HCT116 (cell line): ENCODE measurements around the gene INSYN2A. TPM values are rescaled to one million over a fixed set of nuclear protein-coding genes. Genes with fewer than 3 reads are reported as not detected.

Experiments
- ATAC-seq: fragments of 200-7000 bp; cut with Tn5 transposase; 2 replicates; pipeline ENCODE4 v1.9.1; 2020; ENCODE audit warnings: mild to moderate bottlenecking, moderate library complexity
- BruUV-seq: library from RNA; stranded (reverse); fragments of 400-500 nt; replicated peaks from 2 replicates; lab custom pipeline; 2021; lab: Mats Ljungman, UMichigan
- CTCF ChIA-PET: fragments of 300-600 bp; sonication (Branson Sonifier 250); formaldehyde crosslinking; loops from one replicate; lab custom pipeline; 2021; ENCODE audit warnings: antibody characterized with exemption; lab: Charles Lee
- POLR2A ChIA-PET: fragments of 300-600, 350-600 bp; sonication (Branson Sonifier 250); formaldehyde crosslinking; loops from one replicate; lab custom pipeline; 2021; ENCODE audit warnings: antibody characterized with exemption; lab: Charles Lee
- RAD21 ChIA-PET, 2 experiments: fragments of 300-600 bp; sonication (Branson Sonifier 250); formaldehyde crosslinking; loops; one replicate each; lab custom pipeline; 2023; ENCODE audit warnings: low total read pairs in 2 of 2; ENCODE audit not compliant: uncharacterized antibody in 2 of 2, unreplicated experiment in 2 of 2, low non-redundant PET in 1 of 2; lab: Charles Lee
- DNase-seq: peaks from one replicate; pipeline ENCODE4 v3.0.0-alpha.2; 2010; ENCODE audit warnings: low read depth, low spot score
- H2AFZ ChIP-seq: fragments of 200-600 bp; shearing (Covaris generic), sonication (generic); 2 replicates; pipeline ENCODE4 v1.6.1; 2017; ENCODE audit warnings: low read depth, mixed run types, mixed read lengths, antibody characterized with exemption, low read length; ENCODE audit not compliant: poor library complexity, severe bottlenecking
- H3K27ac ChIP-seq: 2 replicates; pipeline ENCODE4 v1.5.1; 2012; ENCODE audit warnings: low read depth, low read length
- H3K27me3 ChIP-seq: fragments of 200-600 bp; sonication (generic); 2 replicates; pipeline ENCODE4 v1.6.1; 2016; ENCODE audit warnings: mixed run types, low read length, mixed read lengths; ENCODE audit not compliant: insufficient read depth
- H3K36me3 ChIP-seq, 2 experiments: fragments of 200-500 bp in 1 of 2; fragments of 200-600 bp in 1 of 2; sonication (Bioruptor generic) in 1 of 2; sonication (generic) in 1 of 2; 2 replicates each; pipeline versions ENCODE4 v1.5.1 to v1.6.1; 2014 to 2016; ENCODE audit warnings: low read length in 2 of 2, inconsistent platforms in 1 of 2, mixed read lengths in 1 of 2, mixed run types in 1 of 2; ENCODE audit not compliant: insufficient read depth in 2 of 2, control insufficient read depth in 1 of 2
- H3K4me1 ChIP-seq, 2 experiments: fragments of 200-600 bp in 1 of 2; sonication (generic) in 1 of 2; 2 replicates each; pipeline versions ENCODE4 v1.5.1 to v1.6.1; 2012 to 2017; ENCODE audit warnings: low read length in 2 of 2, inconsistent platforms in 1 of 2, mild to moderate bottlenecking in 1 of 2, mixed read lengths in 1 of 2, mixed run types in 1 of 2, moderate library complexity in 1 of 2; ENCODE audit not compliant: insufficient read depth in 2 of 2, control insufficient read depth in 1 of 2
- H3K4me2 ChIP-seq: fragments of 200-600 bp; sonication (generic); 2 replicates; pipeline ENCODE4 v1.6.1; 2017; ENCODE audit warnings: mixed run types, low read length, mixed read lengths
- H3K4me3 ChIP-seq, 2 experiments: fragments of 200-600 bp in 1 of 2; sonication (generic) in 1 of 2; replicated peaks in 1 of 2; 2 replicates each; pipeline ENCODE4 v1.5.1; 2011 to 2016; ENCODE audit warnings: low read length in 2 of 2, control low read depth in 1 of 2, low read depth in 1 of 2, mild to moderate bottlenecking in 1 of 2, mixed read lengths in 1 of 2, mixed run types in 1 of 2
- H3K79me2 ChIP-seq: fragments of 200-600 bp; sonication (generic); 2 replicates; pipeline ENCODE4 v1.6.1; 2017; ENCODE audit warnings: mild to moderate bottlenecking, mixed run types, low read length, moderate library complexity, mixed read lengths; ENCODE audit not compliant: insufficient read depth
- H3K9ac ChIP-seq: fragments of 200-600 bp; sonication (generic); 2 replicates; pipeline ENCODE4 v1.6.1; 2016; ENCODE audit warnings: low read length, mixed read lengths
- H3K9me2 ChIP-seq: fragments of 200-600 bp; sonication (generic), shearing (Covaris generic); 2 replicates; pipeline ENCODE4 v1.6.1; 2017; ENCODE audit warnings: mixed run types, mild to moderate bottlenecking, moderate library complexity; ENCODE audit not compliant: insufficient read depth
- H3K9me3 ChIP-seq, 2 experiments: fragments of 200-500 bp in 1 of 2; fragments of 200-600 bp in 1 of 2; sonication (Bioruptor generic) in 1 of 2; sonication (generic) in 1 of 2; 2 replicates each; pipeline ENCODE4 v1.6.1; 2014 to 2017; ENCODE audit warnings: low read length in 2 of 2, mixed read lengths in 2 of 2, inconsistent platforms in 1 of 2, low read depth in 1 of 2, mild to moderate bottlenecking in 1 of 2, mixed run types in 1 of 2, moderate library complexity in 1 of 2; ENCODE audit not compliant: control insufficient read depth in 1 of 2, insufficient read depth in 1 of 2
- H4K20me1 ChIP-seq: fragments of 200-600 bp; sonication (generic), shearing (Covaris generic); 2 replicates; pipeline ENCODE4 v1.6.1; 2017; ENCODE audit warnings: mixed run types, mild to moderate bottlenecking, moderate library complexity; ENCODE audit not compliant: insufficient read depth
- CBX3 ChIP-seq: IDR thresholded peaks from 2 replicates; pipeline ENCODE4 v1.6.1; 2012; ENCODE audit warnings: low read depth
- EGR1 ChIP-seq: IDR thresholded peaks from 2 replicates; pipeline ENCODE4 v1.6.1; 2012; ENCODE audit warnings: low read depth
- ELF1 ChIP-seq: IDR thresholded peaks from 2 replicates; pipeline ENCODE4 v1.6.1; 2012; ENCODE audit warnings: low read depth, borderline replicate concordance
- EZH2 ChIP-seq: fragments of 200-600 bp; sonication (generic); IDR thresholded peaks from 2 replicates; pipeline ENCODE4 v1.6.1; 2017; ENCODE audit warnings: antibody characterized with exemption, mixed run types
- FOSL1 ChIP-seq: IDR thresholded peaks from 2 replicates; pipeline ENCODE4 v1.6.1; 2012; ENCODE audit warnings: low read depth
- JUND ChIP-seq: IDR thresholded peaks from 2 replicates; pipeline ENCODE4 v1.6.1; 2012
- POLR2AphosphoS5 ChIP-seq: IDR thresholded peaks from 2 replicates; pipeline ENCODE4 v1.6.1; 2011; ENCODE audit warnings: mild to moderate bottlenecking, low read depth, low read length, moderate library complexity
- intact Hi-C: fragments of 100-400 bp; cut with micrococcal nuclease; formaldehyde crosslinking; loops from 2 replicates; pipeline ENCODE4 v1.10.0; 2022
- total RNA-seq: library from RNA; stranded (reverse); gene quantifications from one replicate; pipeline ENCODE4 v1.2.1, GENCODE V29; 2021; ENCODE audit not compliant: unreplicated experiment
- TF ChIP-seq, protein P1 (sequence below): IDR thresholded peaks from 2 replicates; pipeline ENCODE4 v1.6.1; 2012
- TF ChIP-seq, protein P2 (sequence below): IDR thresholded peaks from 2 replicates; pipeline ENCODE4 v1.6.1; 2012

Gene INSYN2A
- total RNA-seq, 1 experiment from 2014 or later, result not detected

DNA sequence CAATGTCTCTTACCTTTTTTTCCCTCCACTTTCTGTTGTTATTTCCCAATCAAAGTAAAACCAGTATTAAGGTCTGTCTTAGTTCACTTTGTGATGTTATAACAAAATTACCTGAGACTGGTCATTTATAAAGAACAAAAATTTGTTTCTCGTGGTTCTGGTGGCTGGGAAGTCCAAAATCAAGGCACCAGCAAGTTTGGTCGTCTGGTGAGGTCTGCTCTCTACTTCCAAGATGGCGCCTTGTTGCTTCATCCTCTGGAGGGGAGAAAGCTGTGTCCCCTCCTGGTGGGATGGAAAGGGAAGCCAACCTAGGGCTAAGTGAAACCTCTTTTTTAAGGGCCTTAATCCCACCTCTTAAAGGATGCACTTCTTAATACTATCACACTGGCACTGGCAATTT lies 22.3 kb upstream of the INSYN2A start:
- no peak overlapping the region for H3K4me3 ChIP-seq
- TF ChIP-seq JUND (no peak), EGR1 (no peak)
- TF ChIP-seq, protein P1, sequence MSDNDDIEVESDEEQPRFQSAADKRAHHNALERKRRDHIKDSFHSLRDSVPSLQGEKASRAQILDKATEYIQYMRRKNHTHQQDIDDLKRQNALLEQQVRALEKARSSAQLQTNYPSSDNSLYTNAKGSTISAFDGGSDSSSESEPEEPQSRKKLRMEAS, result no peak
- DNase-seq (no peak), ATAC-seq (no peak)
- no peaks in the 10 kb centered on the region for H3K27me3 ChIP-seq
- H2AFZ ChIP-seq, result no peak overlapping the region
- no peaks in the 10 kb centered on the region for H3K79me2 ChIP-seq
- H3K9ac ChIP-seq, result no peak overlapping the region
- peaks cover 0 to 3% of the 10 kb centered on the region in 2 experiments; a peak in 1 of 4 replicates for H3K9me3 ChIP-seq
- no peaks in the 10 kb centered on the region for H3K9me2 ChIP-seq
- H3K27ac ChIP-seq, result no peak overlapping the region
- no TSS peak for BruUV-seq
- POLR2A ChIA-PET, result no interaction called here
- RAD21 ChIA-PET, result no interaction called here
- 0 out of 4 replicates have a peak, but pooled peaks cover 0 to 3% of the 10 kb centered on the region in 2 experiments for H3K4me1 ChIP-seq
- intact Hi-C loops, result no loop called here
- no peaks in the 10 kb centered on the region for H4K20me1 ChIP-seq
- H3K4me2 ChIP-seq, result no peak overlapping the region
- H3K36me3 ChIP-seq, result no peaks in the 10 kb centered on the region
- CTCF ChIA-PET, result no interaction called here

DNA sequence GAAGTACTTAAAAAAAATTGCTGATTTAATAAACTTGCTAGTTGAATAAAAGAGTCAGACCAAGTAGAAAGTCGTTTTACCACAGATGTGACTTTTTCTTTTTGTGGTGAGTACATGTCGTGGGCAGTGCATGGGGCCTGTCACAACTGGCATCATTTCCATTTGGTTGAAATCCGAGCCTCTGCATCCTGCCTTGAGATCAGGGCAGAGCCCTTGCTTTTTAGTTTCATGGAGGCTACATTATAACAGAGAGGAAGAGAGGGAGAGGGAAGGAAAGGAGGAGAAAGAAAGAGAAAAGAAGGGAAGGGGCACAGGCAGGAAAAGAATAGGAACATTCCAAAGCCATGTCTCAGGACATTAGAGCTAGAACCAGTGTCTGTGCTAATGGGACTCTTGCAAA lies 20.4 kb upstream of the INSYN2A start:
- no peak overlapping the region for H3K27ac ChIP-seq
- no peaks in the 10 kb centered on the region for H3K79me2 ChIP-seq
- POLR2A ChIA-PET, result no interaction called here
- no peaks in the 10 kb centered on the region for H3K9me2 ChIP-seq
- ATAC-seq (no peak), DNase-seq (no peak)
- H3K27me3 ChIP-seq, result no peaks in the 10 kb centered on the region
- 0 out of 4 replicates have a peak, but pooled peaks cover 0 to 3% of the 10 kb centered on the region in 2 experiments for H3K4me1 ChIP-seq
- no peak overlapping the region for H3K4me3 ChIP-seq
- H3K9ac ChIP-seq, result no peak overlapping the region
- CTCF ChIA-PET, result no interaction called here
- intact Hi-C loops, result no loop called here
- no peaks in the 10 kb centered on the region for H3K36me3 ChIP-seq
- no peak for TF ChIP-seq ELF1
- no peak for TF ChIP-seq POLR2AphosphoS5
- TF ChIP-seq CBX3, result no peak
- no peak for TF ChIP-seq FOSL1
- TF ChIP-seq, protein P2, sequence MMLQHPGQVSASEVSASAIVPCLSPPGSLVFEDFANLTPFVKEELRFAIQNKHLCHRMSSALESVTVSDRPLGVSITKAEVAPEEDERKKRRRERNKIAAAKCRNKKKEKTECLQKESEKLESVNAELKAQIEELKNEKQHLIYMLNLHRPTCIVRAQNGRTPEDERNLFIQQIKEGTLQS, result no peak
- TF ChIP-seq EZH2, result no peak
- H3K4me2 ChIP-seq, result no peak overlapping the region
- BruUV-seq, result no TSS peak
- no peak overlapping the region for H2AFZ ChIP-seq
- H3K9me3 ChIP-seq, result peaks cover 0 to 3% of the 10 kb centered on the region in 2 experiments; a peak in 1 of 4 replicates
- RAD21 ChIA-PET, result no interaction called here
- H4K20me1 ChIP-seq, result no peaks in the 10 kb centered on the region
